Naive thymus-derived CD4-positive, alpha-beta T cell (primary cell): ENCODE measurements around the gene CTNNA1. TPM values are rescaled to one million over a fixed set of nuclear protein-coding genes. Genes with fewer than 3 reads are reported as not detected.

Experiments used
- ATAC-seq: fragments of 150-1000 bp; cut with Tn5 transposase; 2 replicates; pipeline ENCODE4 v1.10.0; 2021; ENCODE audit warnings: mild to moderate bottlenecking, moderate library complexity
- CTCF ChIA-PET: fragments of 350-600 bp; sonication (Branson Sonifier 250); formaldehyde crosslinking; loops from one replicate; lab custom pipeline; 2021; ENCODE audit warnings: antibody characterized with exemption; lab: Charles Lee
- POLR2A ChIA-PET: fragments of 350-600 bp; sonication (Branson Sonifier 250); formaldehyde crosslinking; loops from one replicate; lab custom pipeline; 2021; ENCODE audit warnings: antibody characterized with exemption, inconsistent platforms; lab: Charles Lee
- DNase-seq, 9 donors: peaks; one replicate each; pipeline versions ENCODE4 v3.0.0 to v3.0.0-alpha.2; 2020 to 2022; ENCODE audit warnings: mixed read lengths in 1 of 9
- H3K27ac ChIP-seq: one replicate; pipeline ENCODE4 v1.7.0; 2013; ENCODE audit warnings: mild to moderate bottlenecking, low read depth, low read length, moderate library complexity
- H3K27me3 ChIP-seq, 2 donors: one replicate each; pipeline ENCODE4 v1.7.0; 2013; ENCODE audit warnings: low read length in 2 of 2, mild to moderate bottlenecking in 2 of 2, moderate library complexity in 2 of 2; ENCODE audit not compliant: control insufficient read depth in 2 of 2, insufficient read depth in 2 of 2
- H3K36me3 ChIP-seq, 3 experiments: 1 replicate in 2 of 3; 2 replicates in 1 of 3; pipeline ENCODE4 v1.7.0; 2013; ENCODE audit warnings: low read length in 3 of 3, mild to moderate bottlenecking in 3 of 3, moderate library complexity in 1 of 3; ENCODE audit not compliant: insufficient read depth in 3 of 3, control insufficient read depth in 2 of 3
- H3K4me1 ChIP-seq, 2 donors: one replicate each; pipeline ENCODE4 v1.7.0; 2013; ENCODE audit warnings: low read length in 2 of 2, mild to moderate bottlenecking in 2 of 2, moderate library complexity in 1 of 2; ENCODE audit not compliant: control insufficient read depth in 2 of 2, insufficient read depth in 2 of 2
- H3K4me3 ChIP-seq: 2 replicates; pipeline ENCODE4 v1.7.0; 2013; ENCODE audit warnings: mild to moderate bottlenecking, low read length
- H3K9me3 ChIP-seq, 3 experiments: 1 replicate in 2 of 3; 2 replicates in 1 of 3; pipeline ENCODE4 v1.7.0; 2013; ENCODE audit warnings: low read length in 3 of 3; ENCODE audit not compliant: control insufficient read depth in 2 of 3
- H3K27ac Mint-ChIP-seq, 9 donors: one replicate each; pipeline ENCODE4 v1.8.0; 2020 to 2022; ENCODE audit warnings: mixed read lengths in 9 of 9, mild to moderate bottlenecking in 8 of 9, moderate library complexity in 5 of 9, inconsistent platforms in 2 of 9
- H3K27me3 Mint-ChIP-seq, 5 donors: one replicate each; pipeline ENCODE4 v1.8.0; 2021 to 2022; ENCODE audit warnings: mixed read lengths in 5 of 5, mild to moderate bottlenecking in 1 of 5
- H3K36me3 Mint-ChIP-seq, 5 donors: one replicate each; pipeline ENCODE4 v1.8.0; 2020 to 2022; ENCODE audit warnings: mixed read lengths in 5 of 5, mild to moderate bottlenecking in 3 of 5, inconsistent platforms in 1 of 5
- H3K4me1 Mint-ChIP-seq, 7 donors: one replicate each; pipeline ENCODE4 v1.8.0; 2020 to 2022; ENCODE audit warnings: mixed read lengths in 7 of 7, mild to moderate bottlenecking in 3 of 7, inconsistent platforms in 1 of 7
- H3K4me3 Mint-ChIP-seq, 10 donors: one replicate each; pipeline ENCODE4 v1.8.0; 2020 to 2022; ENCODE audit warnings: mild to moderate bottlenecking in 10 of 10, mixed read lengths in 10 of 10, moderate library complexity in 6 of 10, inconsistent platforms in 2 of 10
- H3K9me3 Mint-ChIP-seq, 11 donors: one replicate each; pipeline ENCODE4 v1.8.0; 2020 to 2022; ENCODE audit warnings: mixed read lengths in 11 of 11, mild to moderate bottlenecking in 4 of 11, inconsistent platforms in 1 of 11, moderate library complexity in 1 of 11
- intact Hi-C, 2 donors: fragments of 100-400 bp; cut with micrococcal nuclease; formaldehyde crosslinking; loops; one replicate each; pipeline ENCODE4 v1.15.1; 2023
- polyA plus RNA-seq, 2 donors: library from polyadenylated mRNA; unstranded; fragments of 300-500 nt; fragmentation: Illumina TruSeq; gene quantifications; one replicate each; pipeline ENCODE4 v1.2.3, GENCODE V29; 2021
- total RNA-seq, 6 experiments: library from RNA in 5 of 6; stranded (reverse) in 5 of 6; gene quantifications; 1 replicate in 5 of 6; 2 replicates in 1 of 6; pipeline ENCODE4 v1.2.3 and lab custom pipeline; 2021 to 2026

The CTNNA1 gene
- total and polyA plus RNA-seq, 7 experiments from 2014 or later = 0.78 to 52.9 (median 5.6) TPM

DNA sequence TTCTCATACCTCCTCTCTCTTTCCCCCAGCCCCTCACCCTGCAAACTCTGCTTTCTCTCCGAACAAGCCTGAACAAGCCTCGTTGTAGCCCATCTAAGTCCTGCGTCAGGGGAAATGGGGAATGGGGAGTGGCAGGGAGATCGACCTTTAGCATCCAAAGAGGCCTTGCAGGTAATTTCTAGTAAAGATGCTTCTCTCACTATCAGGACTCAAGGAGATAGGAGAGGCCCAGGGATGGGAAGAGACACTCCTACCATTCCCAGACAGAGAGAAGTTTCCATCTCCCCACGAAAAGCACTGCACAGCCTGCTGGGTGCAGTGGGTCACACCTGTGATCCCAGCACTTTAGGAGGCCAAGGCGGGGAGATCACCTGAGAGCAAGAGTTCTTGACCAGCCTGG lies 44.4 kb upstream of the CTNNA1 start:
- Mint-ChIP-seq H3K4me1 (peaks cover 0 to 1% (median 0%) of the 10 kb centered on the region in 7 donors), H3K27ac (no peak overlapping the region), H3K9me3 (peaks cover 0 to 4% (median 0%) of the 10 kb centered on the region in 11 donors), H3K4me3 (no peak overlapping the region), H3K27me3 (peaks cover 60 to 78% (median 64%) of the 10 kb centered on the region in 5 donors), H3K36me3 (no peaks in the 10 kb centered on the region)
- Histone ChIP-seq H3K4me3 (no peak overlapping the region), H3K4me1 (no peaks in the 10 kb centered on the region), H3K27me3 (peaks cover 0 to 6% of the 10 kb centered on the region in 2 donors), H3K36me3 (no peaks in the 10 kb centered on the region), H3K27ac (no peak overlapping the region), H3K9me3 (no peaks in the 10 kb centered on the region)
- ATAC-seq = no peak
- no peak for DNase-seq
- ChIA-PET POLR2A (no interaction called here), CTCF (no interaction called here)
- intact Hi-C loops = no loop called here

DNA sequence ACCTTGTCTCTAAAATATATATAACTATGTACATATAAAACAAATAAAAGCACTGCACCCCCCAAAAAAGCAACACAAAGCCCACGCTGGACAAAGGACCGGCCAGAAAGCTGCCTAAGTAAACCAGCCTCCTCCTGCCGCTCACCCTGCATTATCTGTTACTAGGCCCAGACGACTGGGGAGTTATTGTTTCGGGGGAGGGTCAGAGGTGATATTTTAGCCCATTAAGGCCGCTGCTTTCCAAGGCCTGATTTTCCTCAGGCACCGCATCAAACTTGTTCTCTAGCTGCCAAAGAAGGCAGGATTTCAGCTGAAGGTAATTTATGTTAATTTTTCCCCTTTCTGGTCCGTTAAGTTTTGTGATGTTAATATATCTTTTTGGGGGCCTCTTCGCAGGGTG lies 44.0 kb upstream of the CTNNA1 start:
- Mint-ChIP-seq H3K27me3 (peaks cover 59 to 79% (median 66%) of the 10 kb centered on the region in 5 donors), H3K9me3 (peaks cover 0 to 4% (median 0%) of the 10 kb centered on the region in 11 donors), H3K4me3 (no peak overlapping the region), H3K36me3 (no peaks in the 10 kb centered on the region), H3K4me1 (peaks cover 0 to 1% (median 0%) of the 10 kb centered on the region in 7 donors), H3K27ac (no peak overlapping the region)
- Histone ChIP-seq H3K27ac (no peak overlapping the region), H3K27me3 (peaks cover 0 to 6% of the 10 kb centered on the region in 2 donors), H3K4me3 (no peak overlapping the region), H3K36me3 (no peaks in the 10 kb centered on the region), H3K4me1 (no peaks in the 10 kb centered on the region), H3K9me3 (no peaks in the 10 kb centered on the region)
- ChIA-PET POLR2A (no interaction called here), CTCF (no interaction called here)
- intact Hi-C loops = no loop called here
- ATAC-seq = no peak
- no peak for DNase-seq

- Mint-ChIP-seq H3K9me3 (peaks cover 0 to 4% (median 0%) of the 10 kb centered on the region in 11 donors), H3K4me3 (no peak overlapping the region), H3K4me1 (peaks cover 0 to 1% (median 0%) of the 10 kb centered on the region in 7 donors), H3K36me3 (no peaks in the 10 kb centered on the region), H3K27ac (no peak overlapping the region), H3K27me3 (peaks cover 45 to 78% (median 59%) of the 10 kb centered on the region in 5 donors)
- Histone ChIP-seq H3K36me3 (no peaks in the 10 kb centered on the region), H3K27me3 (peaks cover 0 to 6% of the 10 kb centered on the region in 2 donors), H3K9me3 (no peaks in the 10 kb centered on the region), H3K4me1 (no peaks in the 10 kb centered on the region), H3K27ac (no peak overlapping the region), H3K4me3 (no peak overlapping the region)
- intact Hi-C loops = no loop called here
- ChIA-PET POLR2A (no interaction called here), CTCF (no interaction called here)
- DNase-seq = no peak
- no peak for ATAC-seq
These were observed 42.1 kb upstream of the CTNNA1 start for GRCh38 chr5:138711087-138711486.

DNA sequence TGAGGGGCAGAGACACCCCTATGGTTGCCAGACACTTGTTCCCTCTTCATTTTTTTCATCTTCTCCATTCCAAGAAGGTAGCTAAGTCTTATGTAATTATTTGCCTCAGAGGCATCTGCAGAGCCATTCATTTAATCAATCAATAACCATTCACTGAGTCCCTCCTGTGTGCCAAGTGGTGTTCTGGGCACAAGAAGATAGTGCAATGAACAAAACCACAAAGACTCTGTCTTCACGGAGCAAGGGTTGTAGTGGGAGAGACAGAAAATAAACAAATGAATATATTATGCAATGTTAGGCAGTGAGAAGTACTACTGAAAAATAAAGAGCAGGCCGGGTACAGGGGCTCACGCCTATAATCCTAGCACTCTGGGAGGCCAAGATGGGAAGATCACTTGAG lies 41.4 kb upstream of the CTNNA1 start:
- intact Hi-C loops = no loop called here
- no peak overlapping the region for H3K27ac Mint-ChIP-seq
- H3K27me3 Mint-ChIP-seq = peaks cover 38 to 71% (median 53%) of the 10 kb centered on the region in 5 donors
- no peaks in the 10 kb centered on the region for H3K36me3 Mint-ChIP-seq
- Histone ChIP-seq H3K36me3 (no peaks in the 10 kb centered on the region), H3K4me3 (no peak overlapping the region), H3K27ac (no peak overlapping the region), H3K27me3 (peaks cover 0 to 6% of the 10 kb centered on the region in 2 donors), H3K9me3 (no peaks in the 10 kb centered on the region), H3K4me1 (no peaks in the 10 kb centered on the region)
- peaks cover 0 to 1% (median 0%) of the 10 kb centered on the region in 7 donors for H3K4me1 Mint-ChIP-seq
- DNase-seq (no peak), ATAC-seq (no peak)
- POLR2A ChIA-PET = no interaction called here
- CTCF ChIA-PET = no interaction called here
- peaks cover 0 to 4% (median 0%) of the 10 kb centered on the region in 11 donors for H3K9me3 Mint-ChIP-seq
- H3K4me3 Mint-ChIP-seq = no peak overlapping the region

- Histone ChIP-seq H3K27me3 (peaks cover 0 to 1% of the 10 kb centered on the region in 2 donors), H3K4me3 (no peak overlapping the region), H3K9me3 (no peaks in the 10 kb centered on the region), H3K27ac (no peak overlapping the region), H3K36me3 (no peaks in the 10 kb centered on the region), H3K4me1 (no peaks in the 10 kb centered on the region)
- Mint-ChIP-seq H3K9me3 (peaks cover 0 to 4% (median 0%) of the 10 kb centered on the region in 11 donors), H3K4me1 (peaks cover 0 to 1% (median 0%) of the 10 kb centered on the region in 7 donors), H3K4me3 (no peak overlapping the region), H3K27me3 (peaks cover 39 to 69% (median 56%) of the 10 kb centered on the region in 5 donors), H3K27ac (no peak overlapping the region), H3K36me3 (no peaks in the 10 kb centered on the region)
- CTCF ChIA-PET = no interaction called here
- intact Hi-C loops = no loop called here
- ATAC-seq (no peak), DNase-seq (no peak)
- POLR2A ChIA-PET = no interaction called here
These were observed 40.9 kb upstream of the CTNNA1 start for GRCh38 chr5:138712324-138712723.

DNA sequence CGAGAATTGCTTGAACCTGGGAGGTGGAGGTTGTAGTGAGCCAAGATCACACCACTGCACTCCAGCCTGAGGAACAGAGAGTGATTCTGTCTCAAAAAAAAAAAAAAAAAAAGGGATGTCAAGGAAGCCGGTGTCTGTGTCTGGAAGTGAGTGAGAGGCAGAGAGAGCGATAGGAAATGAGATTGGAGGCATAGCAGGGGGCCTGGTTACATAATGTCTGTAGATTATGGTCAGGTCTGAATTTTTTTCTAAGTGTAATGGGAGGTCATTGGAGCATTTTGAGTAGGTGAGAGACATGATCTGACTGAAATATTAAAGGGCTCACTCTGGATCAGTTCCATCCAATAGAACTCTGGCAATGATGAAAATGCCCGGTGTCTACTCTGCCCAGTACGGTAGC lies 40.4 kb upstream of the CTNNA1 start:
- Mint-ChIP-seq H3K27me3 (peaks cover 39 to 69% (median 53%) of the 10 kb centered on the region in 5 donors), H3K9me3 (peaks cover 0 to 4% (median 0%) of the 10 kb centered on the region in 11 donors), H3K36me3 (no peaks in the 10 kb centered on the region), H3K4me3 (no peak overlapping the region), H3K27ac (no peak overlapping the region), H3K4me1 (peaks cover 0 to 1% (median 0%) of the 10 kb centered on the region in 7 donors)
- ChIA-PET POLR2A (no interaction called here), CTCF (no interaction called here)
- no peak for ATAC-seq
- no peaks in the 10 kb centered on the region for H3K27me3 ChIP-seq
- H3K9me3 ChIP-seq = no peaks in the 10 kb centered on the region
- H3K4me3 ChIP-seq = no peak overlapping the region
- no peak overlapping the region for H3K27ac ChIP-seq
- no peaks in the 10 kb centered on the region for H3K4me1 ChIP-seq
- intact Hi-C loops = no loop called here
- DNase-seq = no peak
- no peaks in the 10 kb centered on the region for H3K36me3 ChIP-seq

DNA sequence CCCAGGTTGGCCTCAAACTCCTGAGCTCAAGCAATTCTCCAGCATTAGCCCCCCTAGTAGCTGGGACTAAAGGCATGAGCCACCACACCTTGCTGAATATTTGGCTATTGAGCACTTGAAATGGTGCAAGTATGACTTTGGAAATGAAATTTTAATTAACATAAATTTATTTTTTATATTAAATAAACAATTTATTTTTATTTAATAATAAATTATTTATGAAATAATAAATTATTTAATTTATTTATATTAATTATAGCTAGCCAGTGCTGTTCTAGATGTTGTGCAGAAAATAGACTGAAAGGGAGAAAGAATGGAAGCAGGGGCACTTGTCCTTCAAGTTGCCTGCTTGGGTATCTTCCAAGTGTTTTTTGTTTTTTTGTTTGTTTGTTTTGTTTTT lies 40.0 kb upstream of the CTNNA1 start:
- Histone ChIP-seq H3K4me3 (no peak overlapping the region), H3K27me3 (no peaks in the 10 kb centered on the region), H3K4me1 (no peaks in the 10 kb centered on the region), H3K36me3 (no peaks in the 10 kb centered on the region), H3K27ac (no peak overlapping the region), H3K9me3 (no peaks in the 10 kb centered on the region)
- ChIA-PET POLR2A (no interaction called here), CTCF (no interaction called here)
- H3K36me3 Mint-ChIP-seq = no peaks in the 10 kb centered on the region
- intact Hi-C loops = no loop called here
- peaks cover 38 to 65% (median 51%) of the 10 kb centered on the region in 5 donors for H3K27me3 Mint-ChIP-seq
- H3K4me3 Mint-ChIP-seq = no peak overlapping the region
- H3K9me3 Mint-ChIP-seq = peaks cover 0 to 4% (median 0%) of the 10 kb centered on the region in 11 donors
- peaks cover 0 to 1% (median 0%) of the 10 kb centered on the region in 7 donors for H3K4me1 Mint-ChIP-seq
- no peak for DNase-seq
- no peak for ATAC-seq
- H3K27ac Mint-ChIP-seq = no peak overlapping the region
